ENCODE data around the gene UFSP2. TPM values are rescaled to one million over a fixed set of nuclear protein-coding genes. Genes with fewer than 3 reads are reported as not detected.

UFSP2 gene, protein sequence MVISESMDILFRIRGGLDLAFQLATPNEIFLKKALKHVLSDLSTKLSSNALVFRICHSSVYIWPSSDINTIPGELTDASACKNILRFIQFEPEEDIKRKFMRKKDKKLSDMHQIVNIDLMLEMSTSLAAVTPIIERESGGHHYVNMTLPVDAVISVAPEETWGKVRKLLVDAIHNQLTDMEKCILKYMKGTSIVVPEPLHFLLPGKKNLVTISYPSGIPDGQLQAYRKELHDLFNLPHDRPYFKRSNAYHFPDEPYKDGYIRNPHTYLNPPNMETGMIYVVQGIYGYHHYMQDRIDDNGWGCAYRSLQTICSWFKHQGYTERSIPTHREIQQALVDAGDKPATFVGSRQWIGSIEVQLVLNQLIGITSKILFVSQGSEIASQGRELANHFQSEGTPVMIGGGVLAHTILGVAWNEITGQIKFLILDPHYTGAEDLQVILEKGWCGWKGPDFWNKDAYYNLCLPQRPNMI
- 27.5 TPM for polyA plus RNA-seq (2013)

DNA sequence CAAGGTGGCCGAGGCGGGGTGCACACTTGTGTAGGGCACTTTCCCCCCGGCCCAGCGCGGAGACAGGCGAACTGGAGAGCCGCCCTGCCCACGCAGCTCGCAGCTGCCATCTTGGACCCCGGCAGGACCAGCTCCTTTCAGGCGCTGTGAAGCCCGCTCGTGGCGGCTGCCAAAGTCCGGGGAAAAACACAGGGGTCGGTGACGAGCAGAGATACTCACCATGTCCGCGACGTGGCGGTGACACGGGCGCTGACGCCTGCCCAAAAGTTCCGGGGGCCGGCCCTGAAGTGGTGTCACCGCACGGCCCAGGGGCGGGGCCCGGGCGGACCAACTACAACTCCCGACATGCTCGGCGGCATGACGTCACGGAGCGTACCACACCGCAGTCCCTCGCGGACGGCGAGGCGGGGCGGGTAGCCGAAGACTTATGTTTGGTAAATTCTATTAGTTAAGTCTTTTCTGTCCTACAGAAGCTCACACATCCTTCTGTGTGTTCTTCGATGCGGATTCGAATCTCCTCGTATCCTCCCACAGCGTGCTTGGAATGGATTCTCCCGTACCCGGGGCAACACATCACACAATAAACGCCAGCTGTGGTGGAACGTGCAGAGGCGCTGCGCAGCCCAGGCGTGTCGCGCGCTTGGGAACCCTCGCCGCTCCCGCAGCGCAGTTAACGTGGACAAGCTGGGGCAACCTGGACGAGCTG lies at the start of gene UFSP2:
Gene UFSP2 (minus strand): TSS at position 318 of the 706 bp plus-strand sequence. CDS start 96 bp downstream, at position 222.
- CTCF ChIA-PET, result interaction anchor here (1.0 to 1.5 kb wide), 5 partner anchors 22 to 172 kb away, joined by 3 to 7 read pairs (median 4); partner anchors contain the start of gene LRP2BP
- DNase-seq, result peak; percentile 92 to 95 (median 95)

GRCh38 chr4:185473247-185473646 lies 47.5 kb upstream of the UFSP2 start:
- Histone ChIP-seq H3K27ac (ENCODE audit: insufficient read depth in 1 of 2, low read depth in 1 of 2, low read length in 2 of 2, poor library complexity in 1 of 2, severe bottlenecking in 2 of 2) (no peak overlapping the region), H3K9me3 (ENCODE audit: control extremely low read depth in 1 of 5, control insufficient read depth in 4 of 5, insufficient read depth in 2 of 5, low read depth in 1 of 5, low read length in 4 of 5) (peaks cover 0 to 4% (median 0%) of the 10 kb centered on the region in 5 experiments), H3K4me3 (ENCODE audit: control insufficient read depth in 1 of 7, extremely low read depth in 1 of 7, insufficient read depth in 4 of 7, low read depth in 2 of 7, low read length in 6 of 7) (no peak overlapping the region), H3K4me1 (ENCODE audit: control extremely low read depth in 1 of 4, control insufficient read depth in 4 of 4, insufficient read depth in 4 of 4, low read length in 3 of 4) (peaks cover 4 to 17% (median 14%) of the 10 kb centered on the region in 4 experiments), H3K36me3 (ENCODE audit: control insufficient read depth in 4 of 4, insufficient read depth in 4 of 4, low read length in 3 of 4) (no peaks in the 10 kb centered on the region), H3K27me3 (replicated peaks in 2 of 5; ENCODE audit: control insufficient read depth in 4 of 5, insufficient read depth in 5 of 5, low read length in 4 of 5) (peaks cover 15 to 76% (median 28%) of the 10 kb centered on the region in 5 experiments)
- ChIA-PET CTCF (interaction anchor here (1.3 to 4.6 kb wide), 2 partner anchors 113 to 124 kb away, joined by 3 to 21 read pairs; no protein-coding TSS in a partner anchor), POLR2A (no interaction called here)
- DNase-seq, result no peak
- WGBS (ENCODE audit: insufficient coverage), result 95% methylated on average over 7 of the region's 8 CpGs

More for the DNA sequence above, at the start of gene UFSP2:
- POLR2A ChIA-PET, result interaction anchor here (0.6 to 1.0 kb wide), 2 partner anchors 14 to 160 kb away, joined by 3 to 4 read pairs; no protein-coding TSS in a partner anchor
- Histone ChIP-seq H3K4me3 (ENCODE audit: control insufficient read depth in 1 of 7, extremely low read depth in 1 of 7, insufficient read depth in 4 of 7, low read depth in 2 of 7, low read length in 6 of 7) (peak within 1 kb of the TSS; percentile 82 to 98 (median 93)), H3K4me1 (ENCODE audit: control extremely low read depth in 1 of 4, control insufficient read depth in 4 of 4, insufficient read depth in 4 of 4, low read length in 3 of 4) (peaks cover 7 to 13% (median 11%) of the 10 kb centered on the region in 4 experiments), H3K36me3 (ENCODE audit: control insufficient read depth in 4 of 4, insufficient read depth in 4 of 4, low read length in 3 of 4) (peaks cover 4 to 8% (median 6%) of the 10 kb centered on the region in 4 experiments), H3K27me3 (replicated peaks in 2 of 5; ENCODE audit: control insufficient read depth in 4 of 5, insufficient read depth in 5 of 5, low read length in 4 of 5) (peaks cover 0 to 7% (median 0%) of the 10 kb centered on the region in 5 experiments), H3K9me3 (ENCODE audit: control extremely low read depth in 1 of 5, control insufficient read depth in 4 of 5, insufficient read depth in 2 of 5, low read depth in 1 of 5, low read length in 4 of 5) (no peaks in the 10 kb centered on the region), H3K27ac (ENCODE audit: insufficient read depth in 1 of 2, low read depth in 1 of 2, low read length in 2 of 2, poor library complexity in 1 of 2, severe bottlenecking in 2 of 2) (peak within 1 kb of the TSS; percentile 100)
- WGBS (ENCODE audit: insufficient coverage), result 0% methylated on average over 54 of the region's 66 CpGs

GRCh38 chr4:185472103-185472542 lies 46.4 kb upstream of the UFSP2 start:
- Histone ChIP-seq H3K27me3 (replicated peaks in 2 of 5; ENCODE audit: control insufficient read depth in 4 of 5, insufficient read depth in 5 of 5, low read length in 4 of 5) (peaks cover 13 to 75% (median 24%) of the 10 kb centered on the region in 5 experiments), H3K27ac (ENCODE audit: insufficient read depth in 1 of 2, low read depth in 1 of 2, low read length in 2 of 2, poor library complexity in 1 of 2, severe bottlenecking in 2 of 2) (no peak overlapping the region), H3K9me3 (ENCODE audit: control extremely low read depth in 1 of 5, control insufficient read depth in 4 of 5, insufficient read depth in 2 of 5, low read depth in 1 of 5, low read length in 4 of 5) (peaks cover 0 to 4% (median 0%) of the 10 kb centered on the region in 5 experiments), H3K4me1 (ENCODE audit: control extremely low read depth in 1 of 4, control insufficient read depth in 4 of 4, insufficient read depth in 4 of 4, low read length in 3 of 4) (peaks cover 4 to 17% (median 14%) of the 10 kb centered on the region in 4 experiments), H3K4me3 (ENCODE audit: control insufficient read depth in 1 of 7, extremely low read depth in 1 of 7, insufficient read depth in 4 of 7, low read depth in 2 of 7, low read length in 6 of 7) (peak overlapping the region in 6 of 7 experiments; percentile 44 to 74 (median 64)), H3K36me3 (ENCODE audit: control insufficient read depth in 4 of 4, insufficient read depth in 4 of 4, low read length in 3 of 4) (no peaks in the 10 kb centered on the region)
- CTCF ChIA-PET, result interaction anchor here (0.8 to 4.6 kb wide), 4 partner anchors 40 to 128 kb away, joined by 3 to 21 read pairs (median 3); no protein-coding TSS in a partner anchor
- POLR2A ChIA-PET, result interaction anchor here (0.6 kb wide), 1 partner anchor 47 kb away, joined by 6 read pairs; no protein-coding TSS in a partner anchor
- no peak for DNase-seq
- WGBS (ENCODE audit: insufficient coverage), result 49% methylated on average over 4 of the region's 10 CpGs

DNA sequence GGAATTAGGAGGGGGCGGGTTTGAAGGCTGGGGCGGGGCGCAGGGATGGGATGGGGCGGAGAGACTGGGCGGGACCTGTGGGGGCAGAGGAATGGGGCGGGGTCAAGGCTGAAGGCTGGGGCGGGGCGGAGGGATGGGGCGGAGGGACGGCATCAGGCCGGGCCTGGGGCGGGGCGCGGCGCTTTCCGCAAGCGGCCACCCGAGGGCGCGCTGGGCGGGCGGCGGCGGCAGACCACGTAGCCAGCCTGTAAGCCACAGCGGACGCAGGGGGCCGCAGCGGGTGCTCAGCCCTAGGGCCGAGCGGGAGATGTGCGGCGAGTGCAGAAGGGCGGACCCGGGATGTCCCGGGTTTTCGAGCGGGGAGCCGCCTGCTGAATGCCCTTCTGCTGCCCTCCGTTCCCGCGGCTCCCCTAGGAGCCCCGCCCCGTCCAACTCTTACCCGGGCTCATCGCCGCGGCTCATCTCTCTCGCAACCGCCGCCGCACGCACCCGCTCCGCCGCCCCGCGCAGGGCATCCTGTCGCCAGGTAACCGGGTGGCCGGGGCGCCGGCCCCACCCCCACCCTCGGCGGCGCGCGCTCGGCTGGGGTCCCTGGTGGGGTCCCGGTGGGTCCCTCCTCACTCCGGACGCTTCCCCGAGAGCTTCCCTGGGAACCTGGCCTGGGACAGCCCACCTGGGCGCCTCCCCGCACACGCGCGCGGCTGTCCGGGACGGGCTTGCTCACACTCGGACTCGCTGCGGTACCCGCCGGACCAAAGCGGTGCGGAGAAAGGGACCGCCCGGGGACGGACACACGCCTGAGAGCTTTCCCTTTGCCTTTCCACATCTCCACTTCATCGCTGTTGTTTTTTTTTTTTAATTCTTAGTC lies 45.7 kb upstream of the UFSP2 start, which contains the start of gene CCDC110:
Gene CCDC110 (minus strand): TSS at position 499 of the 868 bp plus-strand sequence. CDS start 50 bp downstream, at position 449.
- CTCF ChIA-PET, result interaction anchor here (0.8 to 4.6 kb wide), 4 partner anchors 41 to 129 kb away, joined by 3 to 21 read pairs (median 3); no protein-coding TSS in a partner anchor
- peaks cover 9 to 74% (median 27%) of the 10 kb centered on the region in 5 experiments for H3K27me3 ChIP-seq (replicated peaks in 2 of 5; ENCODE audit: control insufficient read depth in 4 of 5, insufficient read depth in 5 of 5, low read length in 4 of 5)

GRCh38 chr4:185470501-185471195 lies 44.9 kb upstream of the UFSP2 start:
- peak; percentile 7 to 54 (median 28) for DNase-seq
- POLR2A ChIA-PET, result no interaction called here
- Histone ChIP-seq H3K27ac (ENCODE audit: insufficient read depth in 1 of 2, low read depth in 1 of 2, low read length in 2 of 2, poor library complexity in 1 of 2, severe bottlenecking in 2 of 2) (no peak overlapping the region), H3K4me3 (ENCODE audit: control insufficient read depth in 1 of 7, extremely low read depth in 1 of 7, insufficient read depth in 4 of 7, low read depth in 2 of 7, low read length in 6 of 7) (peak overlapping the region in 6 of 7 experiments; percentile 0 to 72 (median 46)), H3K4me1 (ENCODE audit: control extremely low read depth in 1 of 4, control insufficient read depth in 4 of 4, insufficient read depth in 4 of 4, low read length in 3 of 4) (peaks cover 4 to 17% (median 14%) of the 10 kb centered on the region in 4 experiments), H3K27me3 (replicated peaks in 2 of 5; ENCODE audit: control insufficient read depth in 4 of 5, insufficient read depth in 5 of 5, low read length in 4 of 5) (peaks cover 9 to 78% (median 29%) of the 10 kb centered on the region in 5 experiments), H3K36me3 (ENCODE audit: control insufficient read depth in 4 of 4, insufficient read depth in 4 of 4, low read length in 3 of 4) (no peaks in the 10 kb centered on the region), H3K9me3 (ENCODE audit: control extremely low read depth in 1 of 5, control insufficient read depth in 4 of 5, insufficient read depth in 2 of 5, low read depth in 1 of 5, low read length in 4 of 5) (peaks cover 0 to 4% (median 0%) of the 10 kb centered on the region in 5 experiments)
- CTCF ChIA-PET, result interaction anchor here (1.0 kb wide), 1 partner anchor 127 kb away, joined by 5 read pairs; no protein-coding TSS in a partner anchor
- WGBS (ENCODE audit: insufficient coverage), result 8% methylated on average over 22 of the region's 41 CpGs

More for the DNA sequence above, 45.7 kb upstream of the UFSP2 start, which contains the start of gene CCDC110:
- Histone ChIP-seq H3K27ac (ENCODE audit: insufficient read depth in 1 of 2, low read depth in 1 of 2, low read length in 2 of 2, poor library complexity in 1 of 2, severe bottlenecking in 2 of 2) (no peak within 1 kb of the TSS), H3K9me3 (ENCODE audit: control extremely low read depth in 1 of 5, control insufficient read depth in 4 of 5, insufficient read depth in 2 of 5, low read depth in 1 of 5, low read length in 4 of 5) (peaks cover 0 to 4% (median 0%) of the 10 kb centered on the region in 5 experiments), H3K4me3 (ENCODE audit: control insufficient read depth in 1 of 7, extremely low read depth in 1 of 7, insufficient read depth in 4 of 7, low read depth in 2 of 7, low read length in 6 of 7) (peak within 1 kb of the TSS; percentile 26 to 74 (median 60)), H3K4me1 (ENCODE audit: control extremely low read depth in 1 of 4, control insufficient read depth in 4 of 4, insufficient read depth in 4 of 4, low read length in 3 of 4) (peaks cover 4 to 17% (median 14%) of the 10 kb centered on the region in 4 experiments), H3K36me3 (ENCODE audit: control insufficient read depth in 4 of 4, insufficient read depth in 4 of 4, low read length in 3 of 4) (no peaks in the 10 kb centered on the region)
- POLR2A ChIA-PET, result interaction anchor here (0.6 kb wide), 1 partner anchor 47 kb away, joined by 6 read pairs; no protein-coding TSS in a partner anchor
- 0% methylated on average over 57 of the region's 93 CpGs for WGBS (ENCODE audit: insufficient coverage)
- DNase-seq, result peak; percentile 81 to 84 (median 83)

Measured in common myeloid progenitor, CD34-positive (primary cell).